AG04449 (cell line): ENCODE results near the gene MBNL1.

Experiments used
- CTCF ChIA-PET: fragments of 350-600 bp; formaldehyde crosslinking; extraction: SDS; loops from one replicate; lab custom pipeline; 2021; ENCODE audit warnings: antibody characterized with exemption; lab: Yijun Ruan, JAX
- POLR2A ChIA-PET: fragments of 400-600, 350-600 bp; formaldehyde crosslinking; extraction: SDS; loops from one replicate; lab custom pipeline; 2020; ENCODE audit warnings: antibody characterized with exemption, inconsistent platforms; lab: Yijun Ruan, JAX
- DNase-seq: peaks from one replicate; pipeline ENCODE4 v3.0.0-alpha.2; 2010; ENCODE audit warnings: low read depth, low spot score
- H3K4me3 ChIP-seq: 2 replicates; pipeline ENCODE4 v1.5.1; 2011; ENCODE audit warnings: low read depth, mild to moderate bottlenecking, control low read depth, low read length
- TF ChIP-seq, protein P1 (sequence below): IDR thresholded peaks from one replicate; pipeline ENCODE4 v1.5.1; 2011; ENCODE audit warnings: mild to moderate bottlenecking, moderate library complexity, low read length, control low read depth, inconsistent platforms; ENCODE audit not compliant: insufficient read depth; ENCODE audit errors: missing control alignments

Gene MBNL1

DNA sequence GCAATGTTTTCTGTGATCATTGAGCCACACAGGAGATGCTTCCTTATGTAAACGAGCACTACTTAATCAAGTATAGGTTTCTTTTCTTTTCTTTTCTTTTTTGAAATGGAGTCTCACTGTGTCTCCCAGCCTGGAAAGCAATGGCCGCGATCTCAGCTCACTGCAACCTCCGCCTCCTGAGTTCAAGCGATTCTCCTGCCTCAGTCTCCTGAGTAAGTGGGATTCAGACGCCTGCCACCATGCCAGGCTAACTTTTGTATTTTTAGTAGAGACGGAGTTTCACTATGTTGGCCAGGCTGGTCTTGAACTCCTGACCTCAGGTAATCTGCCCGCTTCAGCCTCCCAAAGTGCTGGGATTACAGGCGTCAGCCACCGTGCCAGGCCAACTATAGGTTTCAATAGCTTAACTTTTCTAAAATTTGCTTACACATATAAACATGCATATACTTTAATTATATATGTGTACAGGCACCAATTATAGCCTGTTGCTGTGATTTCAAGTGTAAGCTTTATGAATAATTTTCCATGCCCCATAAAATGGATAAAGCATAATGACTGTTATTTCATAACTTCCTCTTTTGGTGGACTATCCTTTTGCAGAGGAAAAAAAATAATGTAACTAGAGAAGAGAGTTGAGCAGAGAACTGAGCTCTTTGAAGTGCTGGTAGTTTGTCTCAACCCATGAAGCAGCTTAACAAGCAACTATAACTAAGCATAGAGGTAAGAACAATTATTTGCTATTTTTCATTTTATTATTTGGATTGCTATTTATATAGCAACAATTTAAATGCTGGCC lies 24.8 kb upstream of the MBNL1 start:
- no peak for DNase-seq
- ChIA-PET POLR2A (interaction anchor here (0.6 kb wide), 1 partner anchor 26 kb away, joined by 3 read pairs; no protein-coding TSS in a partner anchor), CTCF (interaction anchor here (0.7 to 1.5 kb wide), 5 partner anchors 10 to 171 kb away, joined by 3 to 5 read pairs (median 3); no protein-coding TSS in a partner anchor)
- TF ChIP-seq, protein P1, sequence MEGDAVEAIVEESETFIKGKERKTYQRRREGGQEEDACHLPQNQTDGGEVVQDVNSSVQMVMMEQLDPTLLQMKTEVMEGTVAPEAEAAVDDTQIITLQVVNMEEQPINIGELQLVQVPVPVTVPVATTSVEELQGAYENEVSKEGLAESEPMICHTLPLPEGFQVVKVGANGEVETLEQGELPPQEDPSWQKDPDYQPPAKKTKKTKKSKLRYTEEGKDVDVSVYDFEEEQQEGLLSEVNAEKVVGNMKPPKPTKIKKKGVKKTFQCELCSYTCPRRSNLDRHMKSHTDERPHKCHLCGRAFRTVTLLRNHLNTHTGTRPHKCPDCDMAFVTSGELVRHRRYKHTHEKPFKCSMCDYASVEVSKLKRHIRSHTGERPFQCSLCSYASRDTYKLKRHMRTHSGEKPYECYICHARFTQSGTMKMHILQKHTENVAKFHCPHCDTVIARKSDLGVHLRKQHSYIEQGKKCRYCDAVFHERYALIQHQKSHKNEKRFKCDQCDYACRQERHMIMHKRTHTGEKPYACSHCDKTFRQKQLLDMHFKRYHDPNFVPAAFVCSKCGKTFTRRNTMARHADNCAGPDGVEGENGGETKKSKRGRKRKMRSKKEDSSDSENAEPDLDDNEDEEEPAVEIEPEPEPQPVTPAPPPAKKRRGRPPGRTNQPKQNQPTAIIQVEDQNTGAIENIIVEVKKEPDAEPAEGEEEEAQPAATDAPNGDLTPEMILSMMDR: no peak
- no peak overlapping the region for H3K4me3 ChIP-seq

DNA sequence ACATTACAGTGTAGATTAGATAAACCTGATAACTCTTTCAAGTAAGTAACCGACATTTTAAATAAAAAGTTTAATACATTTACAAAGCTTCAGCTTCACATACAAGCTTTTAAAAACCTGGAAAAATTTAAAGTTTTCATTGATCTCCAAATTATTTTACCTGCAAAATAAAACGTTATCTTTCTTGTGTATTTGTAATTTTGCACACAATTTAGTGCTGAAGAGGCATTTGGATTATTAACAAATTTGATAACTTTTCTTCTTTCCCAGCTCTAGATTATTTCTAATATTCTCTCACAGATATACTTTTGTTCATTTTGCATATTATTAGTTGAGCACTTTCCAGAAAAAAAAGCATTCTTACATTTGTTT lies 24.2 kb upstream of the MBNL1 start:
- CTCF ChIA-PET: interaction anchor here (1.3 to 1.5 kb wide), 4 partner anchors 9 to 172 kb away, joined by 3 to 5 read pairs (median 4); no protein-coding TSS in a partner anchor
- no peak overlapping the region for H3K4me3 ChIP-seq
- TF ChIP-seq, protein P1: no peak
- POLR2A ChIA-PET: no interaction called here
- no peak for DNase-seq

DNA sequence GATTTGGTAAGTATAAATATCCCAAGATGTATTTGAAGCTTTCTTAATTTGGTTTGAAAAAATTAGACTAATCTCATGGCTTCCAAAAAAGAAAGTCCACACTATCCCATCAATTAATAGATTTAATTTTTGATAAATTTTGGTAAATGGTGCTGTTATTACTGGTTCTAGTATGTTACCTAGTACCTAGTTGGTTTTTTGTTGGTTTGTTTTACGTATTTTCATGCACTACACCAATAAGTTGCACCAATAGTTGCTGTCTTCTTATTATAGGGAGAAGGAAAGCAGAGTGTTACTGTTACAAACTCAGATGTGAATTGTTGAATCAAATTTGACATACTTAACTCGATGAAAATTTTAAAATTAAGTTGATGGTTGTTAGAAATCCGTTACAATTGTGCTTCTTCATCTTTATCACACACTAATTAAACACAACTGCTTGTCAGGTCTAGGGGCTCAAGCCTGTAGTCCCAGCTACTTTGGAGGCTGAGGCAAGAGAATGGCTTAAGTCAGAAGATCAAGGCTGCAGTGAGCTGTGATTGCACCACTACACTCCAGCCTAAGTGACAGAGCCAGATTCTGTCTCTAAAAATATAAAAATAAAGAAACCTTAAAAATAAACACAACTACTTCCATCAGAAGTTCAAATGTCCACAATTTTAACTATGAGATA lies 23.1 kb upstream of the MBNL1 start:
- no peak for DNase-seq
- POLR2A ChIA-PET: no interaction called here
- CTCF ChIA-PET: no interaction called here
- H3K4me3 ChIP-seq: no peak overlapping the region
- TF ChIP-seq, protein P1: no peak

DNA sequence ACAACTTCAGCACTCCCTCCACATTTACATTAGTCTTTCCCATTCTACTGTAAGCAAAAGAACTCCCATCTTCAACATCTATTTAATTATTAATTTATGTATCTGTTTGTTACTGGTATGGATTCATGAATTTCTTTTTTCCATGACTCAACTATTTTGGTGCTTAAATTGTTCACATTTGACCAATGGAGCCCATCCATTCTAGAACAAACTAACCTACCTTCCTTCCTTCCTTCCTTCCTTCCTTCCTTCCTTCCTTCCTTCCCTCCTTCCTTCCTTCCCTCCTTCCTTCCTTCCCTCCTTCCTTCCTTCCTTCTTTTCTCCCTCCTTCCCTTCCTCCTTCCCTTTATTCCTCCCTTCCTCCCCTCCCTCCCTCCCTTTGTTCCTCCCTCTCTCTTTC lies 16.8 kb upstream of the MBNL1 start:
- no peak for DNase-seq
- H3K4me3 ChIP-seq: no peak overlapping the region
- TF ChIP-seq, protein P1: no peak
- CTCF ChIA-PET: no interaction called here
- POLR2A ChIA-PET: no interaction called here

DNA sequence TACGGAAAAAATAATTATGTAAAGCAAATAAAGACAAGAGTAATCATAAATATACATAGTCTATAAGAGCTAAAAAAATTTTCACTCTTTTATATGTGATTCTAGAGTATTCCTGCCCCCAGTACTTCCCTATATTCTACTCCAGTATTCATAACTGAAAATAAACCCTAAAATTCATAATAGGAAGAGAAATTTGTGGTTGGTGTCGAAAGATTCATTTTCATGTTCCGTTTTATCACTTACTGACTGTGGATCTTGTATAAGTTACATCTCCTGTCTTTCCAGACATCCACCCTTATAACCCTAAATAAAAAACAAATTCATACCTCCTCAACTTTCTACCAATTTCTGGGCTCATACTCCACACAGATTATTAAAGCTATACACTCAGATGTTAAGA lies 16.0 kb upstream of the MBNL1 start:
- no peak overlapping the region for H3K4me3 ChIP-seq
- TF ChIP-seq, protein P1: no peak
- ChIA-PET CTCF (interaction anchor here (1.3 to 2.0 kb wide), 2 partner anchors 9 to 11 kb away, joined by 3 to 5 read pairs; no protein-coding TSS in a partner anchor), POLR2A (no interaction called here)
- DNase-seq: no peak

DNA sequence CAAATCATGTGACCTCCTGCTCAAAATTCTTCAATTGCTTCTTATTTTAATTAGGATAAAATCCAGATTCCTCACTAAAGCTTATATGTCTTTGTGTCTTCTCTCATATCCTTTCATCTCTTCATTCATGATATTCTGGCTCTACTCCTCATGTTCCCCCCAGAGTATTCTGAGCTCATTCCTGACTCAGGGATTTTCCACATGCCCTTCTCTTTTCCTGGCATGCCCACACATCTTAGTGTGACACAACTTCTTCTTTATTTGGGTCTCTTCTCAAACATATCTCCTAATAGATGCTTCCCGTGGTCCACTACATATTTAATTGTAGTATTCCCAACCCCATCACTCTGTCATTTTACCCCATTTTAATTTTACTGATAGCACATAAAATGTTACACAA lies 15.2 kb upstream of the MBNL1 start:
- ChIA-PET POLR2A (no interaction called here), CTCF (interaction anchor here (1.3 to 2.0 kb wide), 3 partner anchors 9 to 20 kb away, joined by 3 to 5 read pairs (median 4); no protein-coding TSS in a partner anchor)
- TF ChIP-seq, protein P1: no peak
- DNase-seq: no peak
- H3K4me3 ChIP-seq: no peak overlapping the region
